Daoy (cell line): ENCODE results near the gene TMEM178B. TPM values are rescaled to one million over a fixed set of nuclear protein-coding genes. Genes with fewer than 3 reads are reported as not detected.
"Not testable (repeated sequence)": the region's sequence is repeated elsewhere in the genome, so short reads cannot be mapped to it uniquely, and the experiment has no call there.

Source experiments
- DNase-seq: peaks from one replicate; pipeline ENCODE4 v3.0.0-alpha.2; 2015; ENCODE audit warnings: low read depth
- total RNA-seq: library from RNA; depleted of rRNA; stranded (reverse); fragments of >200 nt; shearing (Covaris generic); gene quantifications from 2 replicates; pipeline ENCODE4 v1.2.3, GENCODE V29; 2014

Gene TMEM178B
- total RNA-seq, 1 experiment from 2014 or later: 1.3 TPM

GRCh38 chr7:141383356-141383755 lies 309.5 kb downstream of the TMEM178B start:
- not testable (repeated sequence) for DNase-seq

- no peak for DNase-seq
Observed at GRCh38 chr7:141386881-141387280, 313.0 kb downstream of the TMEM178B start.

GRCh38 chr7:141387521-141388217 lies 313.8 kb downstream of the TMEM178B start:
- no peak for DNase-seq

GRCh38 chr7:141389140-141389796 lies 315.4 kb downstream of the TMEM178B start:
- DNase-seq: no peak

- no peak for DNase-seq
Observed at GRCh38 chr7:141390339-141390738, 316.5 kb downstream of the TMEM178B start.

- DNase-seq: no peak
Observed at GRCh38 chr7:141393056-141393455, 319.2 kb downstream of the TMEM178B start.

- DNase-seq: no peak
Observed at GRCh38 chr7:141397236-141398163, 323.6 kb downstream of the TMEM178B start.

- DNase-seq: no peak
Observed at GRCh38 chr7:141400356-141400755, 326.5 kb downstream of the TMEM178B start.

GRCh38 chr7:141402277-141402996 lies 328.6 kb downstream of the TMEM178B start:
- no peak for DNase-seq

- DNase-seq: not testable (repeated sequence)
Observed at GRCh38 chr7:141403846-141404245, 330.0 kb downstream of the TMEM178B start.

- no peak for DNase-seq
Observed at GRCh38 chr7:141406347-141406746, 332.5 kb downstream of the TMEM178B start.

- DNase-seq: no peak
Observed at GRCh38 chr7:141407893-141408292, 334.0 kb downstream of the TMEM178B start.

GRCh38 chr7:141408440-141408839 lies 334.6 kb downstream of the TMEM178B start:
- DNase-seq: no peak

- DNase-seq: no peak
Observed at GRCh38 chr7:141409219-141409618, 335.4 kb downstream of the TMEM178B start.

- no peak for DNase-seq
Observed at GRCh38 chr7:141409801-141410329, 336.0 kb downstream of the TMEM178B start.

GRCh38 chr7:141410353-141411000 lies 336.6 kb downstream of the TMEM178B start:
- DNase-seq: no peak

- no peak for DNase-seq
Observed at GRCh38 chr7:141411133-141411532, 337.3 kb downstream of the TMEM178B start.

GRCh38 chr7:141415999-141416398 lies 342.1 kb downstream of the TMEM178B start:
- DNase-seq: no peak

- no peak for DNase-seq
Observed at GRCh38 chr7:141416650-141417270, 342.9 kb downstream of the TMEM178B start.

GRCh38 chr7:141417506-141417905 lies 343.6 kb downstream of the TMEM178B start:
- DNase-seq: no peak
